ENCODE results near the gene MORN1. TPM values are rescaled to one million over a fixed set of nuclear protein-coding genes. Genes with fewer than 3 reads are reported as not detected.

MORN1 gene
- total and polyA plus RNA-seq, 2 experiments from 2014 or later = 10.8 to 24.4 TPM

- H3K27me3 ChIP-seq = peaks cover 3% of the 10 kb centered on the region
- no peak overlapping the region for H3K4me3 ChIP-seq
- no peaks in the 10 kb centered on the region for H3K36me3 ChIP-seq
- DNase-seq (ENCODE audit: low read depth in 1 of 2, low spot score in 1 of 2) = no peak
- H3K9me3 ChIP-seq (ENCODE audit: low read depth) = no peaks in the 10 kb centered on the region
- TF ChIP-seq CTCF (IDR thresholded peaks at IDR 0.05; ENCODE audit: low read depth, low read length) = no peak
- no peak overlapping the region for H3K27ac ChIP-seq
- H3K4me1 ChIP-seq (ENCODE audit: low read depth) = peaks cover 14% of the 10 kb centered on the region
Observed at GRCh38 chr1:2324553-2325366, 66.6 kb downstream of the MORN1 start.

DNA sequence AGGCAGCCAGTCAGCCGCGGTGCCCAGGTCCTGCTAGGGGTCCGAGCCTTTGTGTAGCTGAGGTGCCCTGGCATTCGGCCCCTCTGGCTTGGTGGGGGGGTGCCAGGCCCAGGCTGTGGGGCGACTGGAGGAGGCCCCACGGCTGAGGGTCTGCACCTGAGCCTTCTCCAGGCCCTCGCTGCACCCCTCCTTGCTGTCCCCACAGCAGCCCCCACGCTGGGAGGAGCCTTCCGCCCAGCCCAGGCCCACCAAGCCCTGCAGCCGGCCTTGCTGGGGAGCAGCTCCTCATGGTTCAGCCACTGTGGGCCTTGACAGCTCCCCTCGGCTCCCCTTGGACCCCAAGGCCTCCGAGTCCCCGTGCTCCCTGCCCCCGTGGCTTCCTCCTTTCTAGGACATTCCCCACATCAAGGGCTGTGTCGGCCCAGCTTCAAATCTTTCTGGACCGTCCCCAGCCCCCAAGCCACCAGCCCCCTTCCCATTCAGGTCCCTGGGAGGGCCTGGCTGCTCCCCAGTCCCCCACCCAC is 67.8 kb downstream of the MORN1 start:
- Histone ChIP-seq H3K27ac (no peak overlapping the region), H3K4me3 (no peak overlapping the region), H3K4me1 (ENCODE audit: low read depth) (peaks cover 11% of the 10 kb centered on the region), H3K36me3 (no peaks in the 10 kb centered on the region), H3K9me3 (ENCODE audit: low read depth) (no peaks in the 10 kb centered on the region), H3K27me3 (peaks cover 3% of the 10 kb centered on the region)
- no peak for TF ChIP-seq CTCF (IDR thresholded peaks at IDR 0.05; ENCODE audit: low read depth, low read length)
- DNase-seq (ENCODE audit: low read depth in 1 of 2, low spot score in 1 of 2) = no peak

GRCh38 chr1:2322581-2323211 is 68.7 kb downstream of the MORN1 start:
- no peak for DNase-seq (ENCODE audit: low read depth in 1 of 2, low spot score in 1 of 2)
- Histone ChIP-seq H3K27me3 (peaks cover 3% of the 10 kb centered on the region), H3K4me1 (ENCODE audit: low read depth) (peaks cover 11% of the 10 kb centered on the region), H3K27ac (peak overlapping the region; percentile 80), H3K4me3 (no peak overlapping the region), H3K36me3 (no peaks in the 10 kb centered on the region), H3K9me3 (ENCODE audit: low read depth) (no peaks in the 10 kb centered on the region)
- TF ChIP-seq CTCF (IDR thresholded peaks at IDR 0.05; ENCODE audit: low read depth, low read length) = no peak

GRCh38 chr1:2322065-2322571 is 69.2 kb downstream of the MORN1 start:
- H3K4me3 ChIP-seq = no peak overlapping the region
- no peaks in the 10 kb centered on the region for H3K36me3 ChIP-seq
- peak; percentile 71 to 97 for DNase-seq (ENCODE audit: low read depth in 1 of 2, low spot score in 1 of 2)
- peak overlapping the region; percentile 80 for H3K27ac ChIP-seq
- peak; percentile 13 for TF ChIP-seq CTCF (IDR thresholded peaks at IDR 0.05; ENCODE audit: low read depth, low read length)
- H3K4me1 ChIP-seq (ENCODE audit: low read depth) = peaks cover 13% of the 10 kb centered on the region
- H3K27me3 ChIP-seq = peaks cover 3% of the 10 kb centered on the region
- H3K9me3 ChIP-seq (ENCODE audit: low read depth) = no peaks in the 10 kb centered on the region

- DNase-seq (ENCODE audit: low read depth in 1 of 2, low spot score in 1 of 2) = no peak
- peaks cover 25% of the 10 kb centered on the region for H3K4me1 ChIP-seq (ENCODE audit: low read depth)
- no peaks in the 10 kb centered on the region for H3K9me3 ChIP-seq (ENCODE audit: low read depth)
- no peak overlapping the region for H3K4me3 ChIP-seq
- H3K27me3 ChIP-seq = peaks cover 3% of the 10 kb centered on the region
- no peaks in the 10 kb centered on the region for H3K36me3 ChIP-seq
- no peak overlapping the region for H3K27ac ChIP-seq
- no peak for TF ChIP-seq CTCF (IDR thresholded peaks at IDR 0.05; ENCODE audit: low read depth, low read length)
Observed at GRCh38 chr1:2320760-2321667, 70.3 kb downstream of the MORN1 start.

Data from cardiac muscle cell (in vitro differentiated cells and primary cell).